Measurements from ENCODE around the gene NKX3-2.

The NKX3-2 gene

DNA sequence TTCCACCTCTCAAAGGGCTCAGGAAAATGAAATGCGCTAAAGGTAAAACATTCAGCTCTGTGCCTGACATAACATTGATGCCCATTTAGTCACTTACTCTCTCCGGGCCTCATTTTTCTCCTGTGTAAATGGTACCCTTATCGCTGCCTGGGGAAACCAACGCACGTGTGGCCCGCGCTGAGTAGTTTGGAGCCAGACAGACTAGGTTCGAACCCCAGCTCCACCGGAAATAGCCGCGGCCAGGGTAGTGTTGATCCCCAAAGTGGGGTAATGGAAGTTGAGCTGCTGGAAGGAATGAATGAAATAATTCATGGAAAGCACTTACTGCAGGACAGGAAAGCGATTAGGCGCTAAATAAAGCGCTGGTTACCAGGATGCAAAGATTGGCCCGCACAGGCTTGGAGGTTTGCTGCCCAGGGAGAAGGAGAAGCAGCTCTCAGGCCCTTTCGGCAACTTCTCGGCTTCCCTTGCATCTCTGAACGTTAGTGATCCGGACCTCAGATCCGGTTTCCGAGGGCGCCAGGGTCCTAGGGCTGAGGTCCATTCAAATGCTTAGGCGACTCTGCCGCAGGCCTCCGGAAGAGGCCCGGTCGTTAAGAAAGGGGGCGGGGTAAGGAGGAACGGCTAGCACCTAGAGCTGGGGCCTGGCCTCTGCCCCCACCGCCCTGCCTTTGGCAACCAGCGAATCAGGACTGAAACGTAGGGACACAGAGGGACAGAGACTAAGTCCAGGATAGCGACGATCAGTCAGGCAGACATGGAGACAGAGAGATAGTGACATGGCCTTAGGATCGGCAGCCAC, 13.3 kb downstream of the NKX3-2 start:
- no peak overlapping the region for H3K9ac ChIP-seq (ENCODE audit: insufficient read length)
- H3K4me3 ChIP-seq: no peak overlapping the region
- TF ChIP-seq EZH2 (IDR thresholded peaks at IDR 0.05) (no peak), FOXP2 (optimal IDR thresholded peaks at IDR 0.05; ENCODE audit: control extremely low read depth, extremely low read length, insufficient read depth) (no peak), POLR2AphosphoS5 (IDR thresholded peaks at IDR 0.05; ENCODE audit: borderline replicate concordance, low read depth, low read length) (no peak)
- no peak overlapping the region for H3K27ac ChIP-seq
- H3K36me3 ChIP-seq (ENCODE audit: insufficient read depth, low read length): no peaks in the 10 kb centered on the region
- no peaks in the 10 kb centered on the region for H3K9me3 ChIP-seq (ENCODE audit: low read depth, low read length)
- DNase-seq (ENCODE audit: low read depth, low spot score): no peak

DNA sequence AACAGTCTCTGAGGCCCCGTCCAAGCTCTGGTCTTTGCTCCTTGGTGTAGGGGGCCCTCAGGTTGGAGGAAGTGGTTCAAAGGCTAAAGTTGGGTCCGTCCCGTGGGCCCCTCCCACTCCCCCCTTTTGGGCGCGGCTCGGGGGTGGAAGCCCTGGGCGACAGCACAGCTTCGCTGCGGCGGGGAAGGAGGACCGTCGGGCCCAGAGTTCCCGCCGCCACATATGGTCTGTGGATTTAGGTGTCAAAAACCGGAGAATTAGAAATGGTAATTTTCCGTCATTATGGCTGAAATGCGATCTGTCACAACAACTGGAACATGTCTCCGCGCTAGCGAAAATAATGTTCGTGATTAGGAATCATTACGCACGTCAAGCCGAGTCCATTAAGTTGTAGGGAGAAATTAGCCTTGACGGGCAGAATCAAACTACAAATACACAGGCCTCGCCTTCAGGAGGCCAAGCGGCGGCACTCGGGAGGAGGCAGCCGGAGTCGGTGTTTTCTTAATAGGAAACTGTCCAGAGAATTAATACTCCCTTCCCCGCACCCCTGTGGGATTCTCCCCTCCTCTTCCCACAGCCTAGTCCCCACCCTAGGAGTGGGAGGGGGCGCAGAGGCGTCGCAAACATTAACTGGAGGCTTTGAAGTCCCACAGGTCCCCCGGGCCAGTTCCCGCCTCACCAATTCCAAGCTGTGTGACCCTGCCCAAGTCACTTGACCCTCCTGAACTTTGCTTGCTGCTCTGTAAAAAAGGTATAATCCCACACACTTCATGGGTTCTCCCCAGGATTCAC, 15.0 kb downstream of the NKX3-2 start:
- no peaks in the 10 kb centered on the region for H3K36me3 ChIP-seq (ENCODE audit: insufficient read depth, low read length)
- H3K27ac ChIP-seq: no peak overlapping the region
- no peak for DNase-seq (ENCODE audit: low read depth, low spot score)
- H3K9me3 ChIP-seq (ENCODE audit: low read depth, low read length): no peaks in the 10 kb centered on the region
- H3K4me3 ChIP-seq: no peak overlapping the region
- H3K9ac ChIP-seq (ENCODE audit: insufficient read length): no peak overlapping the region
- TF ChIP-seq POLR2AphosphoS5 (IDR thresholded peaks at IDR 0.05; ENCODE audit: borderline replicate concordance, low read depth, low read length) (no peak), EZH2 (IDR thresholded peaks at IDR 0.05) (no peak), FOXP2 (optimal IDR thresholded peaks at IDR 0.05; ENCODE audit: control extremely low read depth, extremely low read length, insufficient read depth) (no peak)

DNA sequence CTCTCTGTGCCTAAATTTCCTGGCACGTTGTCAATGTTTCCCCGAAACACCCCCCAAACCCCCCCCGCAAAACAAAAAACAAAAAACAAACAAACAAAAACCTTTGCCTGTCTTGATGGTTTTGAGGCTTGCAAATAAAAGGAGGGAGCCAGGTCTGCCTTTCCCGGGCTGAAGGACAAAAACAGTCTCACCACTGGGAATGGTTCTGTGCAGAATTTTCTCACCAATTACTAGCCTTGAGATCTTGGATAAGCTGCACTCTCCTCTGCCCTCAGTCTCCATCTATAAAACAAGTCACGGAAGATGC, 15.5 kb downstream of the NKX3-2 start:
- TF ChIP-seq POLR2AphosphoS5 (IDR thresholded peaks at IDR 0.05; ENCODE audit: borderline replicate concordance, low read depth, low read length) (no peak), EZH2 (IDR thresholded peaks at IDR 0.05) (no peak), FOXP2 (optimal IDR thresholded peaks at IDR 0.05; ENCODE audit: control extremely low read depth, extremely low read length, insufficient read depth) (no peak)
- Histone ChIP-seq H3K27ac (no peak overlapping the region), H3K4me3 (no peak overlapping the region), H3K9ac (ENCODE audit: insufficient read length) (no peak overlapping the region), H3K36me3 (ENCODE audit: insufficient read depth, low read length) (no peaks in the 10 kb centered on the region), H3K9me3 (ENCODE audit: low read depth, low read length) (no peaks in the 10 kb centered on the region)
- no peak for DNase-seq (ENCODE audit: low read depth, low spot score)

DNA sequence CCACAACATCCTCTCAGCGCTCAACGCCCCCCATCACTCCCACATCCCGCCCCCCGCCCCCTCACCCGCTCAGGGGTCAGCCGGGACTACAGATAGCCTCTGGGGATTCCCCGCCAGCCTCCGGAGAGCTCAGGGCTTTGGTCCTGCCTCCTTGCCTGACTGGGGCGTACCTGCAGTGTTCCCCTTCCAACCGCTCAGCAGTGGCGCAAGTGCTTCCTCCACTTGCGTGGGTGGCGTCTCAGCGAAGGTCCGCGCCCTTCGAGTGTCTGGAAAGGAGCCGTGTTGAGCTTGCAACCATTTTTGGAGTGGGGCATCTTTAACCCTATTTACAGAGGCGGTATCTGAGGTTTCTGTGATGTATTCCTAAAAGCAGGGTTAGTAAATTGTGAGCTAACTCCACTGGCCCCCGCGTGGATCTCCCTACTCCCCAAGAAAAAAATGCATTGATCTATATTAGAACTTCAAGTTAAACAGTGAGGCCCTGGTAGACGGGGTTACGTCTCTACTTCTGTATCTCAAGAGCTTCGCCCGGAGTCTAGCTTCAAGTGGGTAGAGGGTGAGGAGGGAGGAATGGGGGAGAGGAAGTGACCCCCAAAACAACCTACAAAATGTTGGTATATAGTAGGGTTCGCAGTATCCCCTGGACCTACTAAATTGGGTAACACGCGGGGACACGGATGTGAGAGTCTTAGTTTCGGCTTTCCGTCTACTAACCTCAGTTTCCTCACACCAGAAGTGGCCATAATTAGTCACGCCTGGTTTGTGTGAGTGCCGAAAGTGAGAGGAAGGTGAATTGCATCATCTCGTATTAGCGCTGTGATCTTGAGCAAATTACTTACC, 16.1 kb downstream of the NKX3-2 start:
- TF ChIP-seq FOXP2 (optimal IDR thresholded peaks at IDR 0.05; ENCODE audit: control extremely low read depth, extremely low read length, insufficient read depth) (no peak), POLR2AphosphoS5 (IDR thresholded peaks at IDR 0.05; ENCODE audit: borderline replicate concordance, low read depth, low read length) (no peak), EZH2 (IDR thresholded peaks at IDR 0.05) (no peak)
- Histone ChIP-seq H3K9me3 (ENCODE audit: low read depth, low read length) (no peaks in the 10 kb centered on the region), H3K4me3 (no peak overlapping the region), H3K9ac (ENCODE audit: insufficient read length) (no peak overlapping the region), H3K27ac (no peak overlapping the region), H3K36me3 (ENCODE audit: insufficient read depth, low read length) (no peaks in the 10 kb centered on the region)
- no peak for DNase-seq (ENCODE audit: low read depth, low spot score)

DNA sequence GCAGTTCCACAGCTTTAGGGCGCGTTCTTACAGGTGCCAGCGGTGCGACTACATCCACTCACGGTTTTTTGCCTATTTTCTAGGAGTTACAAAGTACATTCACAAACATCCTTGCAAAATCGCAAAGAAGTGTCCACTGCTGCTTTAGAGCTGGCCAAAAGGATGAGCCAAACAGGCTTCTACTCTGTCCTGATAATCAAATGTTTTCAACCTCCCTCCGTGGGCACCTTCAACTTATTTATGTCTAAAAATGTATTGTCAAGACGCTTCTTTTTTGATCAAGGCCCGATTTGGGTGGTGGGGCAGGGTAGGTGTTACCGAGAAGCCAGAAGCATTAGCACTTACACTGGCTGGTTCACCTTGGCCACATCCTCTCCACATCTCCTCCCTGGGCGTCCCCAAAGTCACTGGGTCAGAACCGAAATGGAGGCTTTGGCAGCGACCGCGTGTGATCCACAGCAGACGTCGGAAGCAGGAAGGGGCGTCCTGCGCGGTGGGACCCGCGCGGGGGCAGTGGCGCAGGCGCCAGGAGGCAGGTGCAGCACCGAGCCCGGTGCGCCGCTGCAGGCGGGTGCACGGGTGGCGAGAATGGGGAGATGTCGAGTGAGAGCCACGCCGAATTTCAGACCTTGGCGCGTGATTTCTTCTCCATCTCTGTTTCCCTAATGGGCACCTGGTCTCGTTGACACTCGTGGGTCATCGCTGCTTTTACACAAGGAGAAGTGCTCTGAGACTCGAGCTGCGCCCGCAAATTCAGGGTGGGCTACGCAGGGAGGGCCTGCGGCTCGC, 16.9 kb downstream of the NKX3-2 start:
- H3K27ac ChIP-seq: no peak overlapping the region
- H3K9ac ChIP-seq (ENCODE audit: insufficient read length): no peak overlapping the region
- no peak for TF ChIP-seq EZH2 (IDR thresholded peaks at IDR 0.05)
- TF ChIP-seq POLR2AphosphoS5 (IDR thresholded peaks at IDR 0.05; ENCODE audit: borderline replicate concordance, low read depth, low read length): no peak
- no peak for TF ChIP-seq FOXP2 (optimal IDR thresholded peaks at IDR 0.05; ENCODE audit: control extremely low read depth, extremely low read length, insufficient read depth)
- DNase-seq (ENCODE audit: low read depth, low spot score): no peak
- H3K4me3 ChIP-seq: no peak overlapping the region
- no peaks in the 10 kb centered on the region for H3K9me3 ChIP-seq (ENCODE audit: low read depth, low read length)
- no peaks in the 10 kb centered on the region for H3K36me3 ChIP-seq (ENCODE audit: insufficient read depth, low read length)

DNA sequence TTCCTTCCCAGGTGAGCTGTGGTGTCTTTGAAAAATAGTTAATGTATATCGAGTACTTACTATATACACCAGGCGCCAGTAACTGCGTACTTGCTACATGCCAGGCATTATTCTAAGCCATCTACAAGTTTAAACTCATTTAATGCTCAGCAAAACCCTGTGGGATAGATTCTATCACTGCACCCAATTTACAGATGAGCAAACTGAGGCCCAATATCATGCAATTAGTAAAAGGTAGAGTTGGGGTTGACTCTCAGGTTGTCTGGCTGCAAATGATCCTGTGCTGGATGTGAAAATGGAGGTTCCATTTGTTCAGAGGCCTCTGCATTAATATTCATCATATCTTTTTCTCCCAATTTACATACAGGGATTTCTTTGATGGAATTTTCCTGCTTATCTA, 17.6 kb downstream of the NKX3-2 start:
- TF ChIP-seq EZH2 (IDR thresholded peaks at IDR 0.05) (no peak), POLR2AphosphoS5 (IDR thresholded peaks at IDR 0.05; ENCODE audit: borderline replicate concordance, low read depth, low read length) (no peak), FOXP2 (optimal IDR thresholded peaks at IDR 0.05; ENCODE audit: control extremely low read depth, extremely low read length, insufficient read depth) (no peak)
- H3K9me3 ChIP-seq (ENCODE audit: low read depth, low read length): no peaks in the 10 kb centered on the region
- H3K9ac ChIP-seq (ENCODE audit: insufficient read length): no peak overlapping the region
- H3K4me3 ChIP-seq: no peak overlapping the region
- no peak for DNase-seq (ENCODE audit: low read depth, low spot score)
- H3K27ac ChIP-seq: no peak overlapping the region
- no peaks in the 10 kb centered on the region for H3K36me3 ChIP-seq (ENCODE audit: insufficient read depth, low read length)

DNA sequence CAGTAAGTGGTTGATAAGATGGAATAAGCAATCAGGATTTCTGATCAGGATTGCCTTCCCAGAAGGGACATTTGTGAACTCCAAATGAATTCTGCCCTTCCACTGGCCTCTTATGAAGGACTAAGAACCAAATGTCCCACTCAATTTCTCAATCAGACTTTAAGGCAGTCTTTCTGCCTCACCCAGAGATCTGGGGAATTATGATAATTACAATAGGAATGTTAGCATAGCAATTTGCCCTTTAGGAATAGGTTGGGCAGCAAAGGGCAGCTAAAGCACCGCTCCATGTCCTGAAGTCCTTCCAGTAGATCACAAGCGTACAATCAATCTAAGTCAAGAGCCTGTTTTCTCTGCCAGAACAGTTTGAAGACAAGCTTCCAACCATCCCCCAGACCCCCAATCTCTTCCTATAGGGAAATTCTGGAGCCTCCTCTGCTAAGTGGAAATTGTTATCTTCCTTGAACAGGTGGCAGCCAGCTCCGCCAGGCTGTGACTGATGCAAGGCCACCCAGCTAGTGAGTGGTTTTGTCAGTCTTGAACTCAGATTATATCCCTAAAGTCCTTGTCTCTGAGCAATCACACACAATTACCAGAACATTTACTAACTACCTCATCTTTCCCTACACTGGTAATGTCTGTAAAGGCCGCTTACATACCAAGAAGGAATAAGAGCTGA, 18.6 kb downstream of the NKX3-2 start:
- no peak for DNase-seq (ENCODE audit: low read depth, low spot score)
- H3K9ac ChIP-seq (ENCODE audit: insufficient read length): no peak overlapping the region
- TF ChIP-seq EZH2 (IDR thresholded peaks at IDR 0.05): no peak
- TF ChIP-seq FOXP2 (optimal IDR thresholded peaks at IDR 0.05; ENCODE audit: control extremely low read depth, extremely low read length, insufficient read depth): no peak
- no peak for TF ChIP-seq POLR2AphosphoS5 (IDR thresholded peaks at IDR 0.05; ENCODE audit: borderline replicate concordance, low read depth, low read length)
- H3K27ac ChIP-seq: no peak overlapping the region
- no peaks in the 10 kb centered on the region for H3K9me3 ChIP-seq (ENCODE audit: low read depth, low read length)
- H3K36me3 ChIP-seq (ENCODE audit: insufficient read depth, low read length): no peaks in the 10 kb centered on the region
- H3K4me3 ChIP-seq: no peak overlapping the region
